DOHH2 (cell line): ENCODE measurements around the gene KCNAB3.

Experiments used
- EZH2phosphoT487 ChIP-seq: fragments of 200-600 bp; sonication (generic); IDR thresholded peaks from 2 replicates; pipeline ENCODE4 v1.6.1; 2017; ENCODE audit warnings: borderline replicate concordance, mild to moderate bottlenecking, antibody characterized with exemption, low read length, moderate library complexity, mixed read lengths
- TF ChIP-seq, protein P1 (sequence below): fragments of 200-600 bp; sonication (generic); IDR thresholded peaks from one replicate; pipeline ENCODE4 v1.5.1; 2014; ENCODE audit warnings: antibody characterized with exemption, mild to moderate bottlenecking, low read depth, low read length; ENCODE audit not compliant: poor library complexity, severe bottlenecking

DNA sequence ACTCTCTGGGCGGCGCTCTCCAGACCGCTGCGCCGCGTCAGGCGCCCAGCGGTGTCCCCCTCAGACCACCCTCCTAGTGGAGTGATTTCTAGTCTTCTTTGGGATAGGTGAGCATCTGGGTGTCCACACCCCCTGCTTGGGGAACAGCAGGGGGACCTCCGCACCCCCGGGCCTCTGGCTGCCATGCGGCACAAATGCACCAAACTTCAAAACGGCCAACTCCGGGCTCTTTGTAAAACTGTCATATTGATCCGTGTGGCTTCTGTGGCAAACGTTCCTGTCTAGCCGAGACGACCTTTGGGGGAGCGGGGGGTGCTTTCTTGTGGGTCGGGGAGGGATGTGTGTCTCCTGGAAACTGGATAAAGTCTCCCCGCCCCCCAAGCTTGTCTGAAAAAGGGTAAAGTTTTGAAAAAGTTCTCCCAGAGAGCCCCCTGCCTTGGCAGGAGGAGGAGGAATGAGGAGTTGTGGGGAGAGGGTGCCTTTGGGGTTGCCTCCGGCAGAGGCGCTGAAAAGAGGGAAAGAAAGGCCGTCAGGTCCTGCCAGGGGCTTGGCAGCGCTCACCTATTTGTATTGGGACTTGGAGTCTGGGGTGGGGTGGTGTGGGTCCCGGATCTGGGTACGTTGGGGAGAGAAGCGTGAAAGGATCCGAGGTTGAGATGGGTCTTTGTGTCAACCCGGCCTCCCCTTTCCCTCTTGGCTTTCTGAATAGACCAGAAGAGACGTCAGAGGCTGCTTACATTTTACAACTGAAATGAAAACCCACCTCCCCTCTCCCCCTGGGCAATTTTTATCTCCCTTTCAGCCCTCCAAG is 43.2 kb downstream of the KCNAB3 start:
- TF ChIP-seq, protein P1, sequence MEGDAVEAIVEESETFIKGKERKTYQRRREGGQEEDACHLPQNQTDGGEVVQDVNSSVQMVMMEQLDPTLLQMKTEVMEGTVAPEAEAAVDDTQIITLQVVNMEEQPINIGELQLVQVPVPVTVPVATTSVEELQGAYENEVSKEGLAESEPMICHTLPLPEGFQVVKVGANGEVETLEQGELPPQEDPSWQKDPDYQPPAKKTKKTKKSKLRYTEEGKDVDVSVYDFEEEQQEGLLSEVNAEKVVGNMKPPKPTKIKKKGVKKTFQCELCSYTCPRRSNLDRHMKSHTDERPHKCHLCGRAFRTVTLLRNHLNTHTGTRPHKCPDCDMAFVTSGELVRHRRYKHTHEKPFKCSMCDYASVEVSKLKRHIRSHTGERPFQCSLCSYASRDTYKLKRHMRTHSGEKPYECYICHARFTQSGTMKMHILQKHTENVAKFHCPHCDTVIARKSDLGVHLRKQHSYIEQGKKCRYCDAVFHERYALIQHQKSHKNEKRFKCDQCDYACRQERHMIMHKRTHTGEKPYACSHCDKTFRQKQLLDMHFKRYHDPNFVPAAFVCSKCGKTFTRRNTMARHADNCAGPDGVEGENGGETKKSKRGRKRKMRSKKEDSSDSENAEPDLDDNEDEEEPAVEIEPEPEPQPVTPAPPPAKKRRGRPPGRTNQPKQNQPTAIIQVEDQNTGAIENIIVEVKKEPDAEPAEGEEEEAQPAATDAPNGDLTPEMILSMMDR = peak; percentile 42
- TF ChIP-seq EZH2phosphoT487 = no peak
